HS-27A (cell line): ENCODE data around the gene SLC26A4.

Experiments used
- DNase-seq: peaks from one replicate; pipeline ENCODE4 v3.0.0-alpha.2; 2012; ENCODE audit warnings: low read depth, missing footprints

SLC26A4 gene

DNA sequence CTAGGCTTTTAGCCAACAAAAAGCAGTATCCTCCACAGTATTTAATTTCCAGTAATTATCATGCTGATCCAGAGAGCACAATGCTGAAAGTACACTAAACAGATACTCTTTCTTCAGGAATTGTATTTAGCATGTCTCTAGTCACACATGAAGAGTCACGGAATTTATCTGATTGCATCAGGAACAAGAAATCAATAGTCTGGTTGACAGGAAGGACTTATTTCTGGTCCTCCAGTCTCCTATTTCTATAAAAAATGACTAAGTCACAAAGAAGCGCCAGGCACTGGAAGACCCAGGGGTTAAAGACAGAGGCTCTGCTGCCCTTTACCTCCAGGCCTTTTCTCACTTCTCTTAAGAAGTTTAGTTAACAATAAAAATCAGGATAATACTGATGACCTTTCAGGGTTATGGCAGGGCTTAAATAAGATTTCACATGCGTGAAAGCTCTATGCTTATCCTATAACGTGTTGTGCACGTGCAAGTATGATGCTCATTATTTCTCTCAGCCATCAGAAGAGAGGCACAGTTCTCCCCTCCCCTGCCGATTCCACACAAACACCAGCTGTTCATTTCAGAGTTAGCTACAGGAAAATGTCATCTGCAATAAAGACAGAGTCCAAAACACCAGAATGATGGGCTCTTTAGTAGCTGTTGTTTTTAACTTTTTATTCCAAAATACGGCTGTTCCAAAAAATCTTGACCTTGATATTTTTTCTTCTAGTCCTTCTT, 36.9 kb downstream of the SLC26A4 start:
- DNase-seq: no peak

DNA sequence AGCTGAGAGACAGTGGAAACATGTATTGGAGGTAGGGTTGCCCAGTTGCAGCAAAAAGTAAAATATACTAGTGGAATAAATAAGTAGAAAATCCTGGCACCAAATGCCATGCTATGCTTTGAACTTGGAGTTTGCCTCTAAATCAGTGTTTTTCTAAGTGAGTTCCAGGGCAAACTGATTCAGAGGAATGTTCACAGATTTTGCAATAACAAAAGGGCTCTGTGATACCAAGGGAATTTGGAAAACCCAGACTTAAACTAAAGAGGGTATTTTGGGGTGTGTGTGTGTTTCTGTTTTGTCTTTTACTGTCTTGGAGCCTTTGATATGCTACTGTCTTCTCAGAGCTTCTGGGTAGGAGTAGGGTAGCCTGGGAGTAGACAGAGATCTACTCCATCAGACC, 39.9 kb downstream of the SLC26A4 start:
- DNase-seq: no peak

DNA sequence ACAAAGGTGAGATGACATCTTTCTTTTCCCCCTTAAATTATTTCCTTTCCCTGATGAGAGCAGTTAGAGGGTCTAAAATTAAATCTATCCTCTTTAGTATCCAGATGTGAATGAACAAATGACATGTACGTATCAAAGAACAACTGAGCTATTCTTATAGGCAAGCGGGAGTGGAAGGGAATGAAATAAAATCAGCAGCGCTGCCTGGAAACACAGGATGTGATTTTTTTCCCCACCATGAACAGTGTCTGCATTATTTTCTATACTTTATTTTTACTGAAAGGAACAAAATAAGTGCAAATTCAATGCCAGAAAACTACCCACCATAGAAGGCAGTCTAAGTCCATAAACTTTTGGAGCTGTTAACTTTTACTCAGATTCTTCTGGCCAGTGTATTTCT, 40.6 kb downstream of the SLC26A4 start:
- no peak for DNase-seq

DNA sequence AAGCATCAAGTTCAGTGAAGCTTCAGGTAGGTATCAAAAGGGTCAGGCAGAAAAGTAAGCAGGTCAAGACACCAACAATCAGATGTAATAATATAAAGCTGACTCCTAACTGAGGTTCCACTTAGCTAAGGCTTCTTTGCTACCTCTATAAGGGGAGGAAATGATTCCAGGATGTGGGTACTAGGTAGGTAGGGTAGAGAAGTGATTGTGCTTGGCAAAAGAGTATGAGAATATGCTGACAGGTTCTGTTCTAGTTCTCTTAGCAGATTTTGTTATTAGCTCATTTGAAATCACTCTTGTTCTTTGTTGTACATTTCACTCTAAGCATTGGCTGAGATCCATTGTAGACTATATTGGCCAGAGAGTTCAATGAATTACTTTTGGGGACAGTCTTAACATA, 42.6 kb downstream of the SLC26A4 start:
- no peak for DNase-seq

DNA sequence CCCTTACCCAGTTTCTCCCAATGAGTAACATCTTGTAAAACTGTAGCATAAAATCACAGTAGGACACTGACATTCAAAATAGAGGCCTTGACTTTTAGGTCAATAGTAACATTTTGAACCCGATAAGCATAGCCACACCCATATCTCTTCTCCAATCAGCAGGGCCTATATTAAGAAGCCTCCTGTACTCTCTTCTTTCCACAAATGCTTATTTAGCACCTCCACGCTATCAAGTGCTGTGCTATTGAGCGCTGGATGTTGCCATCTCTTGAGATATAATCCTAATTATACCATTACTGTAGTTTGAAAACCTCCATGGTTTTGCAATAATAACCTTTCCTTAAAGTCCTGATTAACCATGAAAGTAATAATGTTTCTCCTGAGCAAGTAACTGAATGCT, 43.2 kb downstream of the SLC26A4 start:
- no peak for DNase-seq

DNA sequence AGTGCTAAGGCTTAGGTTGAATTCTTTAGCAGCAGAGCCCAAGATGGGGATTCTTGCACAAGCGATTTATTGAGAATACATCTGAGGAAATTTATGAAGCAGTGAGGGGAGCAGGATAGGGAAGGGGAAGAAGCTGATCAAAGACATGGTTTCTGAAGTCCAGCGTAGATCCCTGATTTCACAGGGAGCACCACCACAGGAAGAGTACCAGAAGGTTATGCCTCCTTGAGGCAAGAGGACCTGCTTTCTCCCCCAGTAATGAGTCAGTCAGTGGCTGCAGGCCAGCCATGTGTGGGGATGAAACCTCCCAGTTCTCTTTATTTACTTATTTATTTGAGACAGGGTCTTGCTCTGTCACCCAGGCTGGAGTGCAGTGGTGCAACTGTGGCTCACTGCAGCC, 48.3 kb downstream of the SLC26A4 start:
- no peak for DNase-seq

DNA sequence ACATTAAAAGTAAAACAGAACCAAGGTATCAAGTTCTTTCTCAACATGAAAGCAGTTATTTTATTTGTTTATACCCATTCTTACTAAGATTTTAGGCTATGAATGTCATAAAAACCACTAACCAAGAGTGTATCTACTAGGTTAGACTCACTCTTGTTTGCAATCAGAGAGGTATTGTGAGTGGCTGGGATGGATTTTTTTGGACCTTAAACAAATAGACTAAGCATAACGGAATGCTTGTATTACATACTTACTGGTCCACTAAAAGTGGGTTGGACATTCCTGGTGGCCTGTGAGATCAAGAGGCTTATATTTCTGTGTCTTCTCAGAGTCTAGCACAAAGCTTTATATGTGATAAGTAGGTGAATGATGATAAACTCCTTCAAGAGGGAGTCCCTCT, 50.7 kb downstream of the SLC26A4 start:
- no peak for DNase-seq

DNA sequence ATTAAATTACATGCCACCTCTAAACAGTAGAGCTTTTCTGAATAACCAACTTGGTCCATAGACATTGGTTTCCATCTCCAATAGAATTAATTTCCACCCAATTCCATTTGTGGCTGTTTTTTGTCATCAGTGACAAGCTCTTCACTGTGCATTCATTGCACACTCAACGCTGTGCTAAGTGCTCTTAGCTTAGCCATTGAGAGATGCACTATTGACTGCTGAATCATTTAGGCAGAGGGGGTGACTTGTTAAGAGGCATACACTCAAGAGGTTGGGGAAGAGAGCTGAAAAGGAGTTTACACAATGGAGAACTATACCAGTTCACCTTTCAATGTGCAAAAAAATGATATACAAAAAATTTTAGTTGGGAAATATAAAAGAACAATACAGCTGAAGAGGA, 51.4 kb downstream of the SLC26A4 start:
- DNase-seq: no peak

DNA sequence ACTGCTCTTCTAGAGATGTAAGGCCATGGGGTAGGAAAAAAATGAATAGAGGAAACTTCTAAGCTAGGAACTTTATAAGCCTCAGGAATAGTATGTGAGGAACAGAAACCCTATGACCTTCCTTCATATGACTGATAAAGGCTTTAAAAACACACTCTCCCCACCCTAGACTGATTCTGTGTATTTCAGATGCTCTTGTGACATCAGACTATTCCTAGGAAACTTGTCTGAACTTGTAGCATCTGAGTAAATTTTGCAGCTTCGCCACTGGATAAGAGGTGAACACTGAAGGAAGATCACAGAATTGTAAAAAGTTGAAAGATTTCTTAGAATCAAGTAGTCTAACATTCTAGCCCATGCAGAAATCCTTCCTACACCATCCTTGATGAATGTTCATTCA, 52.3 kb downstream of the SLC26A4 start:
- DNase-seq: no peak

DNA sequence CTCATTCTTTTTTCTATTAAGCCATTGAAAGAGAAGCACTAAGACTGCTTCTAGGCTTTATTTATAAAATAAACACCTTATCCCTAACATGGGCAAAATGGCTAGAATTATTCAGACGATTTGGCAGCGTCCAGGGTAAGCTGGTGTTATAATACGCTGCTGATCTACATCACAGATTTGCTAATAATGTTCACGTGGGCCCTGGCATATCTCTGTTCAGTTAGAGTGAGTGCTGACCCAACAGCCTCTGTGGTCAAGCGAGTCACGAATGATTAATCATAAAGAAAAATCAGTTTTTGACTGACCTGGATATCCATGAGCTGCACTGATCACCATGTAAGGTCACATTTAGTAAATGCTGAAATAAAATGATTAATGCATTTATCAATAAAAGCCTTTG, 54.9 kb downstream of the SLC26A4 start:
- DNase-seq: no peak

DNA sequence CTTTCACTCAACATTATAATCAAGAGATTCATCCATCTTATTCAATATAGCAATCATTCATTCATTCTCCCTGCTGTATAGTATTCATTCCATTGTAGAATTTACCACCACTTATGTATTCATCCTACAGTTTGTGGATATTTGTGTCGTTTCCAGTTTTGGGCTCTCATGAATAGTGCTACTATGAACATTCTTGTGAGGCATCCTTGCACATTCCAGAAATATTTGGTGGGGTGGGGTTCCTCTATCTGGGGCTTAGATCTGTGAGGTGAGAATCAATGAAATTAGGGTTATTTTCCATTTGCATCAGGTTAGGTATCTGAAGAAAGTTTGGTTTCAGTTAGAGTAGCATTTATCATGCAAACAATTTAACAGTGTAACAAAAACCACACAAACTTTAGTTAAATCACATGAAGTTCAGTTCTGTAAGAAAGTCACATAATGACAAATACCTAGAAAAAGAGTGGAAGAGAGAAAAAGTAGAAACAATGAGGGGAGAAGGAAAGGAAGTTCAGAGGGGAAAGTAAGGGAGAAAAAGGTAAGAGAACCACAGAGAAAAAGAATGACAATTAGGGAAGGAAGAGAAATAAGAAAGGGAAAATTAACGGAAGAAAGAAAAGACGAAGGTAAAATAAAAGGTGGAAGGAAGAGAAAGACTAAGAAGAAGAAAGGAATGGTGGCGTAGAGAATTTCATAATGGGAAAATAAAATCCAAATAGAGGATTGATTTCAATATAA, 58.0 kb downstream of the SLC26A4 start:
- DNase-seq: no peak

DNA sequence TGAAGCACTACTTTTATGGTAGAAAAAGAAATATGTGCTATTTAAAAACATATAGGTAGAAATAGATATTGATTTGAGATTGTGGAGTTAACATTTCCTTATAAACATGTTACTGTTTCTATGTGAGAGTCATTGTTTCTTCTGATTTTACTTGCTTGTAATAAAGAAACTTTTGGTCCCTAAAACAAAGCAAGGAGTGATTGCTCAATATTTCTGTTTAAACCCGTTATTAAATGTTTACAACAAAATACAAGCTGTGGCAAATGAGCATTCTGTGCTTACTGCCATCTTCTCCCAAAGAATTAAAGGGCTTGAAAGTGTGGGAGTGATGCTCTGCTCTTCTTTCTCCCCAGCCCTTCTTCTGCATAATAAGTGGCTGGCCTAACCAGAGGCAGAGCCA, 60.7 kb downstream of the SLC26A4 start:
- DNase-seq: no peak

DNA sequence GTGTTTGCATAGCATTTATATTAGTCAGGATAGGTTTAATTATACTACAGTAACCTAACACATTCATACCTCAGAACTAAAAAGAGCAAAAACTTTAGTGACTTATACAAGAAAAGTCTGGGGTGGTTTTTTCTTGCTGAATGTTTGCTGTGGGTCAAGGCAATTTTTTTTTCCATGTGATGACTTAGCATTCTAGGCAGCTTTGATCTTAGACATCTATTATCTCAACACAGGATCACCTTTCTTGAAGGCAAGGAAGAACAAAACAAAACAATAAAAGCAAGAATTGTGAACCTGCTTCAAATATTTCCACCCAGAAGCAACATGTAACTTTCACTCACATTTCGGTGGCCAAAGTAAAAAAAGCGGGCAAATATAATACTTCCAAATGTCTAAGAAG, 62.6 kb downstream of the SLC26A4 start:
- DNase-seq: no peak

DNA sequence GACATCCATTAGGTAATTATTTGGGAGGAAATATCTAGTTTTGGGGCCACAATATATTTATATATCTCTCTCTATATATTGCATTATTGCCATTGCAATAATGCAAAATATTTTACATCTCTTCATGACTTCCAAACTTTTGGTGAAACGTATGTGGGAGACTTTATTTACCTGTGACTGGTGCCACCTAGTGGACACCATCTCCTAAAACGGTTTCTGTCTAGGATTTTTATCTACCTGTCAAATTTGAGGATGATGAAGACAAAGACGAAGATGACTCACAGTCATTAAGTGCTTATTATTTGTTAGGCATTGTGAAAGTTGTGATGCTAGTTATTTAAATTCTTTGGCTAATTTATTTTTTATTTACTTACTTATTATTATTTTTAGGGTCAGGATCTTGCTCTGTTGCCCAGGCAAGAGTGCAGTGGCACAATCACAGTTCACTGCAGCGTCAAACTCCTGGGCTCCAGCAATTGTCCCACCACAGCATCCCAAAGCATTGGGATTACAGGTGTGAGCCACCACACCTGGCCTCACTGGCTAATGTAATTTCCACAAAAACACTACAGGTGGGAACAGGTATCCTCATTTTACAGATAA, 64.6 kb downstream of the SLC26A4 start:
- DNase-seq: no peak

DNA sequence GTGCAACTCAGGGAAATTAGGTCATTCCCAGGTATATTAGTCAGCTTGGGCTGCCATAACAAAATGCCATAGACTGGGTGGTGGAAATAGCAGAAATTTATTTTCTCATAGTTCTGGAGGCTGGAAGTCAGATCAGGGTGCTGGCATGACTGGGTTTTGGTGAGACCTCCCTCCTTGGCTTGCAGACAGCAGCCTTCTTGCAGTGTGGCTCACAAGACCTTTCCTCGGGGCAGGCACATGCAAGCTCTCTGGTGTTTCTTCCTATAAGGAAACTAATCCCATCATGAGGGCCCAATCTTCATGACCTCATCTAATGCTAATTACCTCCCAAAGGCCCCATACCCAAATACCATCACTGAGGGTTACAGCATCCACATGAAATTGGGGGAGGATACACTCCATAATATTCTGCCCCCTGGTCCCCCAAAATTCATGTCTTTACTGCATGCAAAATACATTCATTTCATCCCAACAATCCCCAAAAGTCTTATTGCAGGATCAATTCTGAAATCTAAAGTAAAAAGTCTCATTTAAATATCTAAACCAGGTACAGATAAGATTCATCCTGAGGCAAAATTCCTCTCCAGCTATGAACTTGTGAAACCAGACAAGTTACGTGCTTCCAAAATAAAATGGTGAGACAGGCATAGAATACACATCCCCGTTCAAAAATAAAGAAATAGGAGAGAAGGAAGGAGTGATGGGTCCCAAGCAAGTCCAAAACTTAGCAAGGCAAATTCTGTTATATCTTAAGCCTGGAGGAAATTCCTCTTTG, 65.9 kb downstream of the SLC26A4 start:
- no peak for DNase-seq

DNA sequence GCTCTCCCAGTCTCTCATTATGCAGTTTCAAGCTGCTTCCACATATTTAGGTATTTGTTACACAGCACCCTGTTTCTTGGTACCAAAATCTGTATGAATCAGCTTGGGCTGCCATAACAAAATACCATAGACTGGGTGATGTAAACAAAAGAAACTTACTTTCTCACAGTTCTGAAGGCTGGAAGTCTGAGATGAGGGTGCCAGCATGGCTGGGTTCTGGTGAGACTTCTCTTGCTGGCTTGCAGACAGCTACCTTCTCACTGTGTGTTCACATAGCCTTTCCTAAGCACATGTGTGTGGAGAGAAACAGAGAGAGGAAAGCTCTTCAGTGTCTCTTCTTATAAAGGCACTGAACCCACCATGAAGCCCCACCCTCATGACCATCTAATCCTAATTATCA, 67.6 kb downstream of the SLC26A4 start:
- DNase-seq: no peak

DNA sequence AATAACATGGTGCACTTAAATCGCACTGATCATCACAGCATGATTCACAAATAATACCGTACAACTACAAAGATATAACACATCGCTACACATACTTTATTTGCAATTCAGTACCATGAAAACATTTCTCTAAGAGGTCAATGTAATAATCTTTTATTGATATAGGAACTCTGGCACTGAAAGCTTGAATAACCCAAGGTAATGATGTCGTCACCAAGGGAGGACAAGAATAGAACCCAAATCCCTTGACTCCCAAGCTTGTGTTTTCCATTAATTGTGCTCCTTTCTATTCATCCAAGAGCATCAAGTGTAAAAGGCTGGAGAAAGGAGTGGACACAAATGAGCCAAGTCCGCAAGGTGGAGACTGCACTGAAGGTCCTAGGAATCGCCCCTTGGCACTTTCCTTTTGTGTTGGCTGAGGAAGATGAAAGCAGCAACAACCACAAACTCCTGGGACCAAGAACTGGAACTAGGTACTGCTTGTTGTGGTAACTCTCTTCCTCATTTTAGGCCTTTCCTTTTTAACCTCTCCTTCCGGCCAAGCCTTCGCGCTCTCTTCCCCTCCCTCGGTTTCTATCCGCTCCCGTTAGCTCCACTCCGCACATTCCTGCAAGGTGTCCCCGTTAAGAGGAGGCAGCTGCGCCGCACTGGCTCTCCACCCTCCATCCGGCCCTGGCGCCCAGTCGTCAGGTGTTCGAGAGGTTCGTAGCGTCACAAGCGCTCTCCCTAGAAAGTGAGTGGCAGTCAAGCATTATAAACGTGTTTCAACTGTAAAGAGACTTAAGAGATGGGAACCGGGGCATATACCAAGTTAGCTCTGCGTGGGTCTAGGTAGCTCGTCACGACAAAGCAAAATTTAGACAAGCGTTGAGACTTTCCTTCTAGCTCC, 82.3 kb downstream of the SLC26A4 start:
- no peak for DNase-seq

DNA sequence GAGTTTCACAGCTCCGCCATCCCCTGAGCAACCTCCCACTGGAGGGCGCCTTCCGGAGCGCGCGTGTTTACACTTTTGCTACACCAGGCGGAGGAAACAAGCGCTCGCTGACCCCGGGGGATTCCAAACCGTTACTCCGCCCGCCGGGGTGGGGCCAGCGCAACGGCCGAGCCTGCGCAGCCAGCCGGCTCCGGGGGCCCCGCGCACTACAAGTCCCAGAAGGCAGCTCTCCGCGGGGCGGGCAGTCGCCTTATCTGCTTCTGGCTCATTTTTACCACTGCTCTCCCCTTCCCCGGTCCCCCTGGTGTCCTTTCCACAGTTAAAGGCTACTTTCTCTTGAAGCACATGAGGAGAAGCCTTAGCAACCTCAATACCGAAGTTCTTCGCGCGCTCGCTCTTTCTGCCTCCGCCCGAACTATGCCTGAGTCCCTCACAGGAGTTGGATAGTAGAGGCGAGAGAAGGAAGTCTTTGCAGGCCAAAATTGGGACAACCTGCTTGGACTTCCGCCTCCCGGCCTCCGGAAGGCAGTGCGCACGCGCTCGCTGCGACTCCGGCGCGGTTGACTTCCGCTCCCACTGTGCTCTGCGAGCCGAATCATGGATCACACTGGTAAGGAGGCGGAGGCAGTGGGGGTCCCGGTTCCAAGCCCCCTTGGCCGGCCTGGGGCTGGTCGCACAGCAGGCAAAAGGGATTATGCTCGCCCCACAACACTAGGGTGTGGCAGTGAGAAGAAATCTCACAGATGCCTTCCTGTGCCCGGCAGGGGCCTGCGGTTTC, 83.1 kb downstream of the SLC26A4 start, which contains the start of gene CBLL1:
CBLL1 (plus strand) TSS at position 576 of the 778 bp plus-strand sequence; CDS start at position 598, 22 bp downstream.
- peak; percentile 66 for DNase-seq

DNA sequence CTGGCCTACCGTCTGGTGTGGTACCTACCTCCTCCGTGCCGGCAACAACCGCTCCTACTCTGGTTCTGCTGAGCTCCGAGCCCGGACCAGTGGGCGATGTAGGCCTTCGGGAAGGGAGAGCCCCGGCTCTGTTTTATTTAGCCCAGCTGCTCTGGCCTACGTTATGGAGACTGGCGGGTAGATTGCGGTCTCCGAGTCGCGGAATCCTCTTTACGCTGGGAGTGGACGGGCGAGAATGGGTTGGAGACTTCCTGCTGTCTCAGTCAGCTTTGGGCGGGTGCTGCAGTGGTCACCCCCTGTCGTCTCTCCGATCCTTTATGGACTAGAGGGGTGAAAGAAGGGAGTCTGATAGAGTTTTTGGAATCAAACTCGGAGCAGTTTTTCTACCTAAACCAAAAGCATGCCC, 83.7 kb downstream of the SLC26A4 start:
- DNase-seq: no peak

DNA sequence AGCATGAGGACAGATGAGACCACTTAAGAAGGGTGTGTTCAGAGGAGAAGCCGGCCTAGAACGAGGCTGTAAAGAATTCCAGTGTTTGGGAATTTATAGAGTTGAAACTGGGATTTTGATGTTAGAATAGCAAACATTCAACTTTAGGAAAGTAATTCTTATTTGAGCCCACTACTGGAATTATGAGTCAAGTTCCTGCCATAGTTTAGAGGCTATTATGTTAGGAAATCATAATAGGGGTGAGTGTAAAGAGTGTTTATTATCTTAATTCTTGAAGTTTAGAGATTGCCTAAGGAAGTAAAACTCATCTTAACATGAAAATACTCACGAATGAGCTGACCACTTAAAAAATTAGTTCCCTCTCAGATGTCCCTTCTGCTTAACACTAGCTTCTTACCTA, 85.4 kb downstream of the SLC26A4 start:
- no peak for DNase-seq

DNA sequence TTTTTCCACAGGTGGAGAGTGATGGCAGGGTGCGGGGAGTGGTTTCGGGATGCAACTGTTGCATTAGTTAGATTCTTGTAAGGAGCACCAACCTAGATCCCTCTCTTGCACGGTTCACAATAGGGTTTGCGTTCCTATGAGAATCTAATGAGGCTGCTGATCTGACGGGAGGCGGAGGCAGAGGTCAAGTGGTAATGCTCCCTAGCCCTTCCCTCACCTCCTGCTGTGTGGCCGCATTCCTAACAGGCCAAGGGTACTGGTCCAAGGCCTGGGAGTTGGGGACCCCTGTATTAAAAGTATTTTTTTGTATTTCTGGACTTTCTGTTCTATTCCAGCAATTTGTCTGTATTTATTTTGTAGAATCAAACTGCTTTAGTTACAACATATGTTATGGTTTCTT, 90.5 kb downstream of the SLC26A4 start:
- no peak for DNase-seq
